NT2/D1 (cell line): ENCODE measurements around the gene OR2T29.
"Not testable (repeated sequence)": the region's sequence is repeated elsewhere in the genome, so short reads cannot be mapped to it uniquely, and the experiment has no call there.

Source experiments
- DNase-seq: peaks from one replicate; pipeline ENCODE4 v3.0.0-alpha.2; 2011; ENCODE audit warnings: low read depth, low spot score
- H3K27me3 ChIP-seq: 2 replicates; pipeline ENCODE4 v1.6.0; 2011; ENCODE audit warnings: mild to moderate bottlenecking; ENCODE audit not compliant: insufficient read length, insufficient read depth
- H3K36me3 ChIP-seq: 2 replicates; pipeline ENCODE4 v1.6.1; 2011; ENCODE audit warnings: mild to moderate bottlenecking, low read length, mixed read lengths; ENCODE audit not compliant: insufficient read depth, insufficient read length
- H3K4me1 ChIP-seq: 2 replicates; pipeline ENCODE4 v1.5.1; 2011; ENCODE audit not compliant: insufficient read depth, insufficient read length
- H3K4me3 ChIP-seq: 2 replicates; pipeline ENCODE4 v1.5.1; 2011; ENCODE audit warnings: low read depth; ENCODE audit not compliant: insufficient read length
- H3K9ac ChIP-seq: 2 replicates; pipeline ENCODE4 v1.6.0; 2011; ENCODE audit warnings: low read depth; ENCODE audit not compliant: insufficient read length
- H3K9me3 ChIP-seq: 2 replicates; pipeline ENCODE4 v1.5.1; 2011; ENCODE audit warnings: mild to moderate bottlenecking, low read length; ENCODE audit not compliant: insufficient read depth
- SUZ12 ChIP-seq: IDR thresholded peaks from 2 replicates; pipeline ENCODE4 v1.6.1; 2011; ENCODE audit not compliant: insufficient read length, insufficient read depth; ENCODE audit errors: extremely low read depth
- YY1 ChIP-seq: IDR thresholded peaks from 2 replicates; pipeline ENCODE4 v1.6.1; 2011; ENCODE audit not compliant: insufficient read length, insufficient read depth
- ZNF274 ChIP-seq: IDR thresholded peaks from 2 replicates; pipeline ENCODE4 v1.6.1; 2011; ENCODE audit warnings: mild to moderate bottlenecking, low read depth, low read length

Gene OR2T29

GRCh38 chr1:248551027-248551426, 11.5 kb downstream of the OR2T29 start:
- not testable (repeated sequence) for H3K9ac ChIP-seq, H3K4me1 ChIP-seq, DNase-seq, H3K4me3 ChIP-seq, H3K36me3 ChIP-seq, H3K27me3 ChIP-seq, H3K9me3 ChIP-seq

DNA sequence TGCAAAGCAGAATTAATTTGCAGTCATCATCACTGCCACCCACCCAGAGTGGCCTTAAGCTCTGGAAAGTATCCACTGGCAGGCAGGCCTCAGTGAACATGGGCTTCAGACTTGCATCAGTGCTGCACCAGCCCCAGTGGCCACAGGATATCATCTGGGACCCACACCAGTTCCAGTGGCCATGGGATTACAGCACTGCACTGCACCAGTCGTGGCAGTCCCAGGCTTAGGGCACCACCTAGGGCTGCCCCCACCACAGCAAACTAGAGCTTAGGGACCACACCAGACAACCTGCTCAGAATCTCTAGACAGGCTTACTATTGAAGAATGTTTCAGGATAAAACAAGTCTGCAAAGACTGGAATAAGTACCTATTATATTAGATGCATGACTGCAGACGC, 15.2 kb downstream of the OR2T29 start:
- H3K9ac ChIP-seq, H3K4me3 ChIP-seq: not testable (repeated sequence)

GRCh38 chr1:248537449-248537848, 25.1 kb downstream of the OR2T29 start:
- not testable (repeated sequence) for H3K36me3 ChIP-seq, DNase-seq, H3K27me3 ChIP-seq, H3K9me3 ChIP-seq, H3K4me3 ChIP-seq, H3K9ac ChIP-seq, H3K4me1 ChIP-seq

More for the DNA sequence above, 15.2 kb downstream of the OR2T29 start:
- DNase-seq, H3K9me3 ChIP-seq, H3K4me1 ChIP-seq, H3K36me3 ChIP-seq, H3K27me3 ChIP-seq: not testable (repeated sequence)

DNA sequence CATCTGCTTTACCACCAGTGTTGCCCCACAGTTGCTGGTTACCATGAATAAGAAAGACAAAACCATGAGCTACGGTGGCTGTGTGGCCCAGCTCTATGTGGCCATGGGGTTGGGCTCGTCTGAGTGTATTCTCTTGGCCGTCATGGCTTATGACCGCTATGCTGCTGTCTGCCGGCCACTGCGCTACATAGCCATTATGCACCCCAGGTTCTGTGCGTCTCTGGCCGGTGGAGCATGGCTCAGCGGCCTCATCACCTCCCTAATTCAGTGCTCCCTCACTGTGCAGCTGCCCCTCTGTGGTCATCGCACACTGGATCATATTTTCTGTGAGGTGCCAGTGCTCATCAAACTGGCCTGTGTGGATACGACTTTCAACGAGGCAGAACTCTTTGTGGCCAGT, 40.7 kb downstream of the OR2T29 start:
- H3K36me3 ChIP-seq, result no peaks in the 10 kb centered on the region
- H3K9me3 ChIP-seq, result peaks cover 5% of the 10 kb centered on the region; the same call in 1 of the 2 replicates
- no peaks in the 10 kb centered on the region for H3K27me3 ChIP-seq
- DNase-seq, result no peak
- no peaks in the 10 kb centered on the region for H3K4me1 ChIP-seq
- TF ChIP-seq ZNF274 (no peak), SUZ12 (no peak), YY1 (no peak)
- H3K4me3 ChIP-seq, result no peak overlapping the region
- no peak overlapping the region for H3K9ac ChIP-seq

DNA sequence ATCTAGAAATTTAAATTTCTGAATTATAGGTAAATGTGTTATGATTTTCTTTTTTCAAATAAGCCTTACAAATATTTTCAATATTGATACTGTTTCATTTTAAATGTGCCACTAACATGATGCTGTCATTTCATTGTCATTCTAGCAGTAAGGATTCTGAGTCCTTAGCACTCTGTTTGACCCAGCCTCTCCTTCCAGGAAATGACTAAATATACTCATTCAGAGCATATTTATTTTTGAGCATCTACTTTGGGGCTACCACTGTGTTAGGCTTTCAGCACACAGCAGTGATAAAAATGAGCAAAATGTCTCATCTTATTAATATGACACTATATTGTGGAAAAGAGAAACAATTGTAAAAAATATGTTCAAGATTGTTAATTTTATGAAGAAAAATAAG, 52.4 kb downstream of the OR2T29 start:
- DNase-seq, H3K27me3 ChIP-seq, H3K4me3 ChIP-seq, H3K4me1 ChIP-seq, H3K9ac ChIP-seq, H3K9me3 ChIP-seq, H3K36me3 ChIP-seq: not testable (repeated sequence)

- H3K4me1 ChIP-seq, H3K36me3 ChIP-seq, H3K4me3 ChIP-seq, H3K27me3 ChIP-seq, DNase-seq, H3K9ac ChIP-seq, H3K9me3 ChIP-seq: not testable (repeated sequence)
Measured at GRCh38 chr1:248507773-248508172, 54.8 kb downstream of the OR2T29 start, which contains the start of gene OR2G6. Gene OR2G6, plus strand, starts transcription at chr1:248508073. Its CDS starts 13,574 bp downstream, at chr1:248521647.
